BJ (cell line): ENCODE data around the gene MCRIP1. TPM values are rescaled to one million over a fixed set of nuclear protein-coding genes. Genes with fewer than 3 reads are reported as not detected.

Experiments
- CTCF ChIA-PET: fragments of 350-600 bp; formaldehyde crosslinking; extraction: SDS; loops from one replicate; lab custom pipeline; 2021; ENCODE audit warnings: antibody characterized with exemption, inconsistent platforms; lab: Yijun Ruan, JAX
- POLR2A ChIA-PET: fragments of 300-600 bp; sonication (Branson Sonifier 250); formaldehyde crosslinking; extraction: SDS; loops from one replicate; lab custom pipeline; 2021; ENCODE audit warnings: antibody characterized with exemption; lab: Charles Lee
- DNase-seq: peaks from one replicate; pipeline ENCODE4 v3.0.0-alpha.2; 2011; ENCODE audit warnings: low read depth
- H3K27me3 ChIP-seq: 2 replicates; pipeline ENCODE4 v1.6.0; 2011; ENCODE audit warnings: low read length; ENCODE audit not compliant: control insufficient read depth, insufficient read depth
- H3K36me3 ChIP-seq: 2 replicates; pipeline ENCODE4 v1.5.1; 2011; ENCODE audit warnings: low read length; ENCODE audit not compliant: control insufficient read depth, insufficient read depth
- H3K4me3 ChIP-seq: 2 replicates; pipeline ENCODE4 v1.5.1; 2011; ENCODE audit warnings: low read depth, mild to moderate bottlenecking, control low read depth, low read length
- polyA plus RNA-seq: library from polyadenylated mRNA; depleted of rRNA; stranded (reverse); fragments of >200 nt; gene quantifications from 2 replicates; pipeline ENCODE4 v1.2.3, GENCODE V29; 2011
- TF ChIP-seq, protein P1 (sequence below): IDR thresholded peaks from 2 replicates; pipeline ENCODE4 v1.5.1; 2011; ENCODE audit warnings: low read depth, mild to moderate bottlenecking, control low read depth, inconsistent platforms, low read length, moderate library complexity; ENCODE audit not compliant: insufficient read depth

Gene MCRIP1
- polyA plus RNA-seq, 1 experiment: 89.8 TPM

DNA sequence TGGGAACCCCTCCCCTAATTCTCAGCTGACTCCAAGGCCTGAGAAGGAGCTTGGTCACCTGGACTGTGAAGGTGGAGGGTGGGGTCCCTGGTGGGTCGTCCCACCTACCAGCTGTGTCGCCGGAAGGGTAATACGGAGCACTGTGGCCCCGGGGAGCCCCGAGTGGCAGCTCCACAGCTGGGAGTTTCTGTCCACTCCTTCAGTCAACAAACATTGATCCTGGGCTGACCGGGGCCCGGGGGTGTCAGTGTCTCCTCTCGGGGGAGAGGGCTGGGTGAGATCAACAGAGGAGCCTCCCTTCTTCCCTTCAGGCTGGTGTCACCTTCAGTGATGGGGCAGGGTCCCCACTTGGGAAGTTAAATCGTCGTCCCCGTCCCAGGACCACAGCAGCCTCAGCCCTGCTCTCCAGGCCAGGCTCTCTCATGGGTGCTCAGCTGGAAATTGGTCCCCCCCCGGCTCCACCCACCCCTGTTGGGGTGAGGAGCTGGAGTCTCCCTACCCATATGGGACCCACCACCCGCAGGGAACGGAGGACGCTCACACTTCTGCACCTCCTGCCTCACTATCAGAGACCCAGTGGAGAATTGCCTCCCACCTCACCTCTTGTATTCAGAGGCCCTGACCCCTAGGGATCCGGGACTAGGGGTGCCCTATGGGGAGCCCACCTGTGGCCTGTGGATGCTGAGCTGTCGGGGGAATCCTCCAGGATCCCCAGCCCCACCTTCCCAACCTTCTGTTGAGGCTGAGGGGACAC is 27.2 kb downstream of the MCRIP1 start:
- TF ChIP-seq, protein P1, sequence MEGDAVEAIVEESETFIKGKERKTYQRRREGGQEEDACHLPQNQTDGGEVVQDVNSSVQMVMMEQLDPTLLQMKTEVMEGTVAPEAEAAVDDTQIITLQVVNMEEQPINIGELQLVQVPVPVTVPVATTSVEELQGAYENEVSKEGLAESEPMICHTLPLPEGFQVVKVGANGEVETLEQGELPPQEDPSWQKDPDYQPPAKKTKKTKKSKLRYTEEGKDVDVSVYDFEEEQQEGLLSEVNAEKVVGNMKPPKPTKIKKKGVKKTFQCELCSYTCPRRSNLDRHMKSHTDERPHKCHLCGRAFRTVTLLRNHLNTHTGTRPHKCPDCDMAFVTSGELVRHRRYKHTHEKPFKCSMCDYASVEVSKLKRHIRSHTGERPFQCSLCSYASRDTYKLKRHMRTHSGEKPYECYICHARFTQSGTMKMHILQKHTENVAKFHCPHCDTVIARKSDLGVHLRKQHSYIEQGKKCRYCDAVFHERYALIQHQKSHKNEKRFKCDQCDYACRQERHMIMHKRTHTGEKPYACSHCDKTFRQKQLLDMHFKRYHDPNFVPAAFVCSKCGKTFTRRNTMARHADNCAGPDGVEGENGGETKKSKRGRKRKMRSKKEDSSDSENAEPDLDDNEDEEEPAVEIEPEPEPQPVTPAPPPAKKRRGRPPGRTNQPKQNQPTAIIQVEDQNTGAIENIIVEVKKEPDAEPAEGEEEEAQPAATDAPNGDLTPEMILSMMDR: no peak
- Histone ChIP-seq H3K4me3 (no peak overlapping the region), H3K36me3 (no peaks in the 10 kb centered on the region), H3K27me3 (peaks cover 44% of the 10 kb centered on the region)
- ChIA-PET POLR2A (no interaction called here), CTCF (interaction anchor here (0.5 to 1.0 kb wide), 3 partner anchors 64 to 86 kb away, joined by 3 read pairs; no protein-coding TSS in a partner anchor)
- no peak for DNase-seq

DNA sequence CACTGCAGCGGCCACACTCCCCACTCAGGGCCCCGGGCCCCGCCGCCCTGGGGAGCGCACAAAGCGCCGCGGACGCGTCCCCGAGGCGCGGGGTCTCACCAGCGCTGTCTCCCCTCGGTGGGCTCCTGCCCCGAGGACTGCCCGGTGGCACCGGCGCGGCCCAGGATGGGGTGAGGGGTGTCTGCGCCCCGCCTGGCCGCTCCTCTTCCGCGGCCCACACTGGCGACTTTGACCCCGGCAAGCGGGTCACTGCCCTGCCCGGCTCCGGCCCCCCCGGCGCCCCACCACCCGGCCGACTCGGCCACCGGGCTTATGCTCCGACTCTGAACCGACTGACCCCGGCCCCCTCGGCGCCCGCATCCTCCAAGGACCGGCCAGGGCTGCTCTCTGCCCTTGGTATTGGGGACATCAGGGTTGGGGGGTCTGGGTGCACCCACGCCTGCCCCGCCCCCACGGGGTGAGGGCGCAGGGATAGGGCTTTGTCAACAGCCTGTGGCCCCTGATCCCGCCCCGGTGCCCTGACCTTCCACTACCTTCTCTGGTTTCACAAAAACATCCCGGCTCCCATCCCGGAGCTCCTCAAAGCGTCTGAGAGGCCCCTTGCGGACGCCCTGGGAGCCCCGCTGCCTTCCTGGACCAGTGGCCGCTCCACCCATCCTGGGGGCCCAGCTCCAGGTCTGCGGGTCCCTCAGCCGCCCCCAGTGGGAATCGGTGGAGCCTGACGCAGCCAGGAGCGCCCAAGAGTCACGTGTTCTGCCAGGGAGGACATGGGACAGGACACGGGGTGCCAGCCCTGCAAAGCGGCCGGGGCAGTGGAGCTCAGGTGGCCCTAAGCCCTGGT is 28.3 kb downstream of the MCRIP1 start:
- Histone ChIP-seq H3K27me3 (peaks cover 45% of the 10 kb centered on the region), H3K36me3 (no peaks in the 10 kb centered on the region), H3K4me3 (no peak overlapping the region)
- TF ChIP-seq, protein P1: no peak
- no peak for DNase-seq
- POLR2A ChIA-PET: no interaction called here
- CTCF ChIA-PET: interaction anchor here (0.5 to 1.0 kb wide), 2 partner anchors 69 to 85 kb away, joined by 3 read pairs; no protein-coding TSS in a partner anchor

DNA sequence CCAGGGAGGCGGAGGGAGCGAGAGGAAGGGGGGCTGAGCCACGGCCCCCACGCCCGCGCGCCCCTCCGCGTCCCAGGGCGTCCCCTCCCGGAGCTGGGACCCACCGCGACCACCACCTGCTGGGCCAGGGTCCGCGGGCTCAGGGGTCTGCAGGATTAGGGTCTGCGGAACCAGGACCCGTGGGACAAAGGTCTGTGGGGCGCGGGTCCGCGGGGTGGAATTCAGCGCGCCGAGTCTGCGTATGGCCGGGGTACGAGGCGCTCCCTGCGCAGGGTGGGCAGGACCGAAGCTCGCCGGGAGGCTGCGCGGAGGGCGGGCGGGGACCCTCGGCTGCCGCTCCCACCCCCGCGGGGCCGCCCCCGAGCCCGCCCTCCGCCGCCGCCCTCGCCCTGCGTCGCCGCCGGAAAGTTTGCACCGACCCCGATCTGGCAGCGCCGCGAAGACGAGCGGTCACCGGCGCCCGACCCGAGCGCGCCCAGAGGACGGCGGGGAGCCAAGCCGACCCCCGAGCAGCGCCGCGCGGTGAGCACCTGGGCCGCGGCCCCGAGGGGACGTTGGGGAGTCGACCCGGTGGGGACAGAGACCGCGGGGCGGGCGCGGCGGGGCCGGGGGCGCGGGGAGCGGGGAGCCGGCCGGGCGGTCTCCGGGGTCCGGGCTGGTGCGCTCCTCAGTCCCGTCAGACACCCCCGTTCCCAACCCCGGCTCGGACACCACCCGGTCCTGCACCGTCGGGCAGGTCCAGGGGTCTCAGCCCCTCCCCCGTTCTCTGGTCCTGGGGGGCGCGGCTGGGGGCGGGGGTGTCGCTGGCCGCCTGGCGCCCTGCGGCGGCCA is 29.1 kb downstream of the MCRIP1 start, which contains the start of gene GCGR:
Gene GCGR, plus strand, starts transcription at position 423 of the 831 bp plus-strand sequence. CDS start 4,869 bp downstream, outside the sequence.
- H3K27me3 ChIP-seq: peaks cover 45% of the 10 kb centered on the region
- H3K36me3 ChIP-seq: no peaks in the 10 kb centered on the region
- TF ChIP-seq, protein P1: no peak
- H3K4me3 ChIP-seq: no peak within 1 kb of the TSS
- DNase-seq: no peak
- ChIA-PET CTCF (interaction anchor here (0.7 kb wide), 1 partner anchor 23 kb away, joined by 3 read pairs; no protein-coding TSS in a partner anchor), POLR2A (no interaction called here)

DNA sequence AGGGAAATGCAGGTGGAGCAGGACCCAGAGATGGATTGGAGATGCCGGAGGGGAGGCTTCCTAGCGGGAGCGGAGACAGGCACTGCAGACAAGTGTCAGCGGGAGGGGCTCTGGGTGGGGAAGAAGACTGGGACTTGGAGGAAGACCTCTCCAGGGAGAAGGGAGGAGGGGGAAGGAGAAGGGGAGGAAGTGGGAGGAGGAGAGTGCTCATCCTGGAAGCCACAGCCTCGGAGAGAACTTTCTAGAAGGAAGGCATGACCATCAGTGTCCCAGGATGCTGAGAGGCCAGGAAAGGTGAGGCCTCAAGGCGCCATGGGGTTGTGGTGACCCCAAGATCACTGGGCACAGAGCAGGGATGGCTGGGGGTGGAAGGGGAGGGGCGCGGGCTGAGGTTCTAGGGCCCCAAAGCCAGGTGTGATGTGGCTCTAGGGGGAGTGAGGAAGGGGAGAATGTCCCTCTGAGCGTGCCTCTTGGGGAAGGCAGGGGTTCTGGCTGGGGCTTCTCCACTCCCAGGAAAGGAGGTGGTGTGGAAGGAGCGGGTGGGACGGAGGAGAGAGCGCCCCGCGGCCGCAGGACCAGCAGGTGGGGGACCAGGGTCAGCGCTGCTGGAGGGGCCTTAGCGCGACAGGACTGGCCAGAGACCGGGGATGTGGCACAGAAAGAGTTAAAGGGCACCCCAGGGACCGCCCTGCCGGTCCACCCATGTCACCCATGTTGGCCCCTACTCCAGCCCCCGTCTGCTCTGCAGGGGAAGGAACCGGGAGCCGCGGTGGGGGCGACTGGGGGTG is 30.0 kb downstream of the MCRIP1 start:
- Histone ChIP-seq H3K4me3 (no peak overlapping the region), H3K27me3 (peaks cover 44% of the 10 kb centered on the region), H3K36me3 (no peaks in the 10 kb centered on the region)
- DNase-seq: no peak
- POLR2A ChIA-PET: no interaction called here
- CTCF ChIA-PET: no interaction called here
- TF ChIP-seq, protein P1: no peak
